ENCODE data around the gene UQCRC1.

Gene UQCRC1

DNA sequence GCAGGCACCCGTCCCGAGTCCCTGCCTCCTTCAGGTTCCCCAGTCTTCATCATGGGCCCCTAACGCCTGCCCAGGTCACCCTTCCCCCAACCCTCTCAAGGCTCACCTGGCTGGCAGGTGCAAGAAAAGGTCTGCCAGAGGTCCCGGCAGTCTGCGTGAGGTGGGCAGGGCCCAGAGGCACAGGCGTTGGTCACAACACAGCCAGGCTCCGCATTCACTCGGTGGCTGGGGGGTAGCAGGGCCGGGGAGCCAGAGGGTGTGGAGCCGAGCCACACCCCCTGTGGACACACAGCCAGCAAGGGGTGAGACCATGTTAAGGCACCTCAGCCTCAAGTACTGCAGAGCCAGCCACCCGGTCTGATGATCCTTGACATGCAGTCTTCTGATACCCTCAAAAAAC is 42.3 kb upstream of the UQCRC1 start:
- TF ChIP-seq, protein P1, sequence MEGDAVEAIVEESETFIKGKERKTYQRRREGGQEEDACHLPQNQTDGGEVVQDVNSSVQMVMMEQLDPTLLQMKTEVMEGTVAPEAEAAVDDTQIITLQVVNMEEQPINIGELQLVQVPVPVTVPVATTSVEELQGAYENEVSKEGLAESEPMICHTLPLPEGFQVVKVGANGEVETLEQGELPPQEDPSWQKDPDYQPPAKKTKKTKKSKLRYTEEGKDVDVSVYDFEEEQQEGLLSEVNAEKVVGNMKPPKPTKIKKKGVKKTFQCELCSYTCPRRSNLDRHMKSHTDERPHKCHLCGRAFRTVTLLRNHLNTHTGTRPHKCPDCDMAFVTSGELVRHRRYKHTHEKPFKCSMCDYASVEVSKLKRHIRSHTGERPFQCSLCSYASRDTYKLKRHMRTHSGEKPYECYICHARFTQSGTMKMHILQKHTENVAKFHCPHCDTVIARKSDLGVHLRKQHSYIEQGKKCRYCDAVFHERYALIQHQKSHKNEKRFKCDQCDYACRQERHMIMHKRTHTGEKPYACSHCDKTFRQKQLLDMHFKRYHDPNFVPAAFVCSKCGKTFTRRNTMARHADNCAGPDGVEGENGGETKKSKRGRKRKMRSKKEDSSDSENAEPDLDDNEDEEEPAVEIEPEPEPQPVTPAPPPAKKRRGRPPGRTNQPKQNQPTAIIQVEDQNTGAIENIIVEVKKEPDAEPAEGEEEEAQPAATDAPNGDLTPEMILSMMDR (IDR thresholded peaks at IDR 0.05; ENCODE audit: low read depth, low read length, missing control alignments), result no peak
- no peak overlapping the region for H3K4me3 ChIP-seq (replicated peaks; ENCODE audit: low read depth, low read length)
- no peak for DNase-seq (ENCODE audit: extremely low read depth, low read depth)

- TF ChIP-seq, protein P1 (IDR thresholded peaks at IDR 0.05; ENCODE audit: low read depth, low read length, missing control alignments), result no peak
- no peak overlapping the region for H3K4me3 ChIP-seq (replicated peaks; ENCODE audit: low read depth, low read length)
- no peak for DNase-seq (ENCODE audit: extremely low read depth, low read depth)
Measured at GRCh38 chr3:48650723-48651122, 41.3 kb upstream of the UQCRC1 start.

DNA sequence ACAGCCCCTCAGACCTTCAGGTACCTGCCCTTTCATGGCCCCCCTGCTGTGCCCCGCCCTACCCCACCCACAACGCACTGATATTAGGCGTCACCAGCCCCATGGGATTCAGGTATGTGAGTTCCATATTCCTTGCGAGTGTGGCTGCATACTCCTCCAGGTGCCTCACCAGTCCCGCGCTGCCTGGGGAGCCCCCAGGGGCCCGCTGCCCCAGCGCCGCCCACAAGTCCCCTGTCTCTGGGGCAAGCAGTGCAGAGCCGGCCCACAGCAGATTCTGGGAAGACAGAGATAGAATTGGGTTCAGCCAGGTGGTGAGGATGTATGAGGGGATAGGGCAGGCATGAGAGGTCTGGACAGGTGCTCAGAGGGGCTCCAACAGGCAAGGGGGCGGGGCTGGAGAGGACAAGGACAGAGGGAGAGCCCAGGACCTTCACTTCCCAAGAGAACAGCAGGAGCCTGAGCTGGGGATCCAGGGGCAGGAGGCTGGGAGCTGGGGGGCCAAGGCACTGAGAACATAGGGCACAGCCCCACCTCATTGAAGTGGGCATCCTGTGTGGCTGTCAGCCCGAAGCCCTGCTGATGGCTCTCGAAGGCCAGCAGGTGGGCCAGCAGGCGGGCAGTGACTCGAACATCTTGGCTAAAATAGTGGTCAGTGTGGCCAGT is 38.9 kb upstream of the UQCRC1 start:
- DNase-seq (ENCODE audit: extremely low read depth, low read depth), result no peak
- TF ChIP-seq, protein P1 (IDR thresholded peaks at IDR 0.05; ENCODE audit: low read depth, low read length, missing control alignments), result no peak
- H3K4me3 ChIP-seq (replicated peaks; ENCODE audit: low read depth, low read length), result no peak overlapping the region

- no peak for DNase-seq (ENCODE audit: extremely low read depth, low read depth)
- TF ChIP-seq, protein P1 (IDR thresholded peaks at IDR 0.05; ENCODE audit: low read depth, low read length, missing control alignments), result no peak
- H3K4me3 ChIP-seq (replicated peaks; ENCODE audit: low read depth, low read length), result no peak overlapping the region
Measured at GRCh38 chr3:48647714-48648113, 38.3 kb upstream of the UQCRC1 start.

DNA sequence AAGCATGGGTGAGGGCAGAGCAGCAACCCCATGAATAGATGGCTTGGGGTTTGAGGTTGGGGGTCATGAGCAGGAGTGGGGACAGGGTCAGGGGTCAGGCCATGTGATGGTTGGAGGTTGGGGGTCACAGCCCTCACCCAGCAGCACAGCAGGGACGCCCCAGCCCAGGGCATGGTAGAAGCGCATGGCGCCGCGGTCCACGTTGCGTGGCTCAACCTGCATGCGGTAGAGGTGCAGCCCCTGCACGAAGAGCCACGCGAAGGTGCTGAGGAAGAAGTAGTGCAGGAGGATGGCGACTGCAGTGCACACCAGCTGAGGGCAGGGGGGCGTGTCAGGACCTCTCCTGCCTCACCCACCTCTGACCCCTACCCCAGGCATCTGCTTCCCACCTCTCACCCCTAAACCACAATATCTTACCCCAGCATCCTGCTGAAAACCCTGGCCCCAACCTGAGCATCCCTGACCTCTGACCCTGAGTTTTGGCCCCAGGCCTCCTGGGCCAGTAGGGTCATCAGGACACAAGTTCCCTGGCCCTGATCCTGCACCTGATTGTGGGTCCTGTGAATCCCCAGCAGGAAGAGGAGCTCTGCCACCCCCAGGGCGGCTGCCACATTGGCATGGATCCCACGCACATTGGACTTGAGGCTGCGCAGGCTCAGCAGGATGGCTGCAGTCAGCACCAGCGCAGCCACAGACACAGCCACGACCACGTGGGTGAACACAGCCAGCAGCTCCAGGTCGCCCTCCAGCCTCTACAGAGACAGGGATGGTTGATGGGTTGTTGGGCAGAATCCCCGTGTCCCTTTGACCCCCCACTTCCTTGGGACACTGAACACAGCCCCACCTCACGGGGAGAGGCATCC is 35.7 kb upstream of the UQCRC1 start:
- H3K4me3 ChIP-seq (replicated peaks; ENCODE audit: low read depth, low read length), result no peak overlapping the region
- TF ChIP-seq, protein P1 (IDR thresholded peaks at IDR 0.05; ENCODE audit: low read depth, low read length, missing control alignments), result no peak
- no peak for DNase-seq (ENCODE audit: extremely low read depth, low read depth)

GRCh38 chr3:48642605-48643004 is 33.2 kb upstream of the UQCRC1 start:
- DNase-seq (ENCODE audit: extremely low read depth, low read depth), result no peak
- no peak overlapping the region for H3K4me3 ChIP-seq (replicated peaks; ENCODE audit: low read depth, low read length)
- TF ChIP-seq, protein P1 (IDR thresholded peaks at IDR 0.05; ENCODE audit: low read depth, low read length, missing control alignments), result no peak
